ENCODE results near the gene TBC1D5.

GRCh38 chr3:17412950-17413530 lies 329.4 kb downstream of the TBC1D5 start:
- peak; percentile 60 to 72 (median 69) for TF ChIP-seq CTCF (IDR thresholded peaks at IDR 0.05)
- no peak for TF ChIP-seq POLR2A (IDR thresholded peaks at IDR 0.05)
- no peak for TF ChIP-seq POLR2AphosphoS5 (IDR thresholded peaks at IDR 0.05)
